Esophagus muscularis mucosa (tissue), 4 donors: ENCODE results near the gene PEAR1. TPM values are rescaled to one million over a fixed set of nuclear protein-coding genes. Genes with fewer than 3 reads are reported as not detected.
A peak's percentile ranks its signal among the peaks of the same experiment; 100 is the strongest.

Experiments used
- DNase-seq: peaks from one replicate; pipeline ENCODE4 v3.0.0-alpha.2; 2017; ENCODE audit errors: extremely low spot score
- H3K27ac ChIP-seq, 4 donors: fragments of 200-600 bp; sonication (generic); replicated peaks in 1 of 4; 1 replicate in 3 of 4; 2 replicates in 1 of 4; pipeline ENCODE4 v1.5.1; 2016 to 2019; ENCODE audit warnings: mild to moderate bottlenecking in 1 of 4
- H3K27me3 ChIP-seq, 4 donors: fragments of 200-600 bp; sonication (generic); one replicate each; pipeline versions ENCODE4 v1.5.1 to v1.6.0; 2016 to 2019
- H3K36me3 ChIP-seq, 4 donors: fragments of 200-600 bp; sonication (generic); one replicate each; pipeline ENCODE4 v1.5.1; 2016 to 2019
- H3K4me1 ChIP-seq, 4 donors: fragments of 200-600 bp; sonication (generic); one replicate each; pipeline ENCODE4 v1.5.1; 2016 to 2019
- H3K4me3 ChIP-seq, 4 donors: fragments of 200-600 bp; sonication (generic); 1 replicate in 2 of 4; 2 replicates in 2 of 4; pipeline ENCODE4 v1.5.1; 2016 to 2019; ENCODE audit warnings: mild to moderate bottlenecking in 4 of 4, moderate library complexity in 1 of 4
- H3K9me3 ChIP-seq, 4 donors: fragments of 200-600 bp; sonication (generic); 1 replicate in 3 of 4; 2 replicates in 1 of 4; pipeline ENCODE4 v1.5.1; 2016 to 2019
- CTCF ChIP-seq, 3 experiments: fragments of 200-600 bp in 2 of 3; fragments of 450-650 bp in 1 of 3; sonication (generic) in 2 of 3; IDR thresholded peaks; one replicate each; pipeline ENCODE4 v1.5.1; 2017 to 2019; ENCODE audit warnings: antibody characterized with exemption in 3 of 3, mild to moderate bottlenecking in 2 of 3, moderate library complexity in 1 of 3
- EP300 ChIP-seq: sonication (generic); formaldehyde crosslinking; IDR thresholded peaks from one replicate; pipeline ENCODE4 v1.6.1; 2017; ENCODE audit warnings: antibody characterized with exemption
- POLR2A ChIP-seq: fragments of 450-650 bp; IDR thresholded peaks from one replicate; pipeline ENCODE4 v1.6.1; 2017; ENCODE audit warnings: antibody characterized with exemption, moderate library complexity, mild to moderate bottlenecking, low read depth
- POLR2AphosphoS5 ChIP-seq, 2 donors: sonication (generic); formaldehyde crosslinking; IDR thresholded peaks; one replicate each; pipeline ENCODE4 v1.6.1; 2017; ENCODE audit warnings: antibody characterized with exemption in 2 of 2
- WGBS: methylation state at CpG from one replicate; pipeline ENCODE4 v1.1.5; 2018; 5-methylcytosine and 5-hydroxymethylcytosine counted together
- intact Hi-C: fragments of 100-400 bp; cut with DNase I; formaldehyde crosslinking; loops from one replicate; pipeline ENCODE4 v1.15.1; 2023
- total RNA-seq, 4 donors: library from RNA; depleted of rRNA; stranded (reverse); fragments of >200 nt; gene quantifications; one replicate each; pipeline versions ENCODE4 v1.1.0 to v1.2.1, GENCODE V29; 2016

The PEAR1 gene
- total RNA-seq, 4 donors from 2014 or later = 6.1 to 13.6 (median 10.9) TPM

DNA sequence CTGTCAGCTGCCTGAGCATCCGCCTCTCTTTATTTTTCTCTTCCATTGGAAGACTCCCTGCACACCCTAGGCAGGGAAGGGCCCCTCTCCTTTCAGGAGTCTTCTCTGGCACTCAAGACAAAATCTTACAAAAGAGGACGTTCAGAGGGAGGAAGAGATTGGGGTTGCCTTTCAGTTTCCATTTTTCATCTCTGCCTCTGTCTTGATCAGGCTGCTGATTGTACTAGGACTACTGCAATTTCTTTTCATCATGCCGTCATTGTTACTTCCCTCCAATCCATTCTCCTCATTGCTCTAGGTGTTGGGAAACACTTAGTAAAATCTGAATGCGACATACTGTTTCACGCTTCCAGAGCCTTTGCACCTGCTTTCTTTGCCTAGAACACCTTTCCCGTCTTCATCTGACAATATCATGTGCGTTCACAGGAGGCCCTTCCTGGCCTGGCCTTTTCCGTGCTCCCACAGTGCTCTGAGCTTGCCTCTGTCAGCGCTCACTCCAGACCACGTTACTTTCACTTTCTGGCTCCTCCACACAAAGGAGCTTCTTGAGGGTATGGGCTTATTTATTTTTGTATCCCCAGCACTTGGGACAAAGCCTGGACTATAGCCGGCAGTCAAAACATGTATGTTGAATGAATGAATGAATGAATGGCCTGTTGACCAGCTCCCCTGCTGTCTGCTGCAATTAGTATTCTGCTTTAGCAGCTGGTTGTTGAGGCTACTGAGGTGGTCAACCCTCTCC is 37.9 kb downstream of the PEAR1 start:
- TF ChIP-seq CTCF (IDR thresholded peaks at IDR 0.05) = no peak
- peak in 1 of 2 donors; percentile 9 for TF ChIP-seq POLR2AphosphoS5 (IDR thresholded peaks at IDR 0.05)
- Histone ChIP-seq H3K4me1 (peaks cover 8 to 29% (median 25%) of the 10 kb centered on the region in 4 donors), H3K36me3 (peaks cover 0 to 16% (median 14%) of the 10 kb centered on the region in 4 donors), H3K27ac (no peak overlapping the region), H3K4me3 (peak overlapping the region; percentile 11 to 33 (median 26)), H3K27me3 (peaks cover 4 to 31% (median 19%) of the 10 kb centered on the region in 4 donors), H3K9me3 (no peaks in the 10 kb centered on the region)
- no peak for DNase-seq
- 44% methylated on average over 11 of the region's 11 CpGs for WGBS
- intact Hi-C loops = no loop called here

- Histone ChIP-seq H3K9me3 (no peaks in the 10 kb centered on the region), H3K27me3 (peaks cover 4 to 24% (median 13%) of the 10 kb centered on the region in 4 donors), H3K4me3 (peak overlapping the region; percentile 11 to 33 (median 26)), H3K36me3 (peaks cover 0 to 23% (median 17%) of the 10 kb centered on the region in 4 donors), H3K27ac (no peak overlapping the region), H3K4me1 (peaks cover 8 to 26% (median 23%) of the 10 kb centered on the region in 4 donors)
- intact Hi-C loops = no loop called here
- 60% methylated on average over 5 of the region's 8 CpGs for WGBS
- TF ChIP-seq CTCF (IDR thresholded peaks at IDR 0.05) (no peak), POLR2AphosphoS5 (IDR thresholded peaks at IDR 0.05) (no peak), EP300 (no peak), POLR2A (no peak)
- DNase-seq = no peak
Observed at GRCh38 chr1:156931974-156932710, 38.6 kb downstream of the PEAR1 start.

DNA sequence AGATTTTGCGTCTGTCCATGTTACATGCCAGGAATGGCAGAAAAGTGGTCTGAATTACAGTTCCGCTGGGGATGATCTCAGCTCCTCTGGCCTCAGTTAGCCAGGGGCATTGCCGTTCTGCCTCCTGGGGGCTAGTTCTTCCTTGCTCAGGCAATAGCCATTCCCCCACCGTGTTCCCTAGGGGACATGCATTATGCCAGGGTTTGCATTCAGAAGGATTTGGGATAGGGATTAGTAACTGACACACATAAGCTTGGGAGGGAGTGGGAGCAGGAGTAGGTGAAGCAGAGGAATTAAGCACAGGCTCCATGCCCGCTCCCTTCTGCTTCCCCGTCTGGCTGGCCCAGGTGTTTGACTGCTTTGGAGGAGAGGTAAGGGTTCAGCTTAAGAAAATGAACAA is 39.6 kb downstream of the PEAR1 start:
- Histone ChIP-seq H3K9me3 (no peaks in the 10 kb centered on the region), H3K36me3 (peaks cover 0 to 33% (median 27%) of the 10 kb centered on the region in 4 donors), H3K4me1 (peaks cover 0 to 16% (median 14%) of the 10 kb centered on the region in 4 donors), H3K27ac (no peak overlapping the region), H3K27me3 (peaks cover 0 to 14% (median 9%) of the 10 kb centered on the region in 4 donors), H3K4me3 (no peak overlapping the region)
- no peak for TF ChIP-seq CTCF (IDR thresholded peaks at IDR 0.05)
- no peak for TF ChIP-seq EP300
- no peak for TF ChIP-seq POLR2AphosphoS5 (IDR thresholded peaks at IDR 0.05)
- TF ChIP-seq POLR2A = no peak
- WGBS = 92% methylated on average over 4 of the region's 6 CpGs
- no peak for DNase-seq
- intact Hi-C loops = no loop called here

GRCh38 chr1:156935505-156936128 is 42.1 kb downstream of the PEAR1 start:
- 90% methylated on average over 14 of the region's 17 CpGs for WGBS
- intact Hi-C loops = no loop called here
- TF ChIP-seq POLR2AphosphoS5 (IDR thresholded peaks at IDR 0.05) (no peak), EP300 (no peak), CTCF (IDR thresholded peaks at IDR 0.05) (no peak), POLR2A (no peak)
- Histone ChIP-seq H3K4me3 (no peak overlapping the region), H3K36me3 (peaks cover 14 to 58% (median 52%) of the 10 kb centered on the region in 4 donors), H3K4me1 (peaks cover 0 to 16% (median 14%) of the 10 kb centered on the region in 4 donors), H3K9me3 (no peaks in the 10 kb centered on the region), H3K27ac (no peak overlapping the region), H3K27me3 (no peaks in the 10 kb centered on the region)
- DNase-seq = no peak
